HepG2 (cell line): ENCODE results near the gene IDNK. TPM values are rescaled to one million over a fixed set of nuclear protein-coding genes. Genes with fewer than 3 reads are reported as not detected.

ENCODE experiments used
- AHDC1 ChIP-seq: sonication (generic); formaldehyde crosslinking; IDR thresholded peaks from 2 replicates; pipeline ENCODE4 v1.5.1; 2020; ENCODE audit warnings: mild to moderate bottlenecking, missing genetic modification reagents, borderline replicate concordance
- ARID5B ChIP-seq: IDR thresholded peaks from 2 replicates; pipeline ENCODE4 v1.4.0; 2020; ENCODE audit warnings: mild to moderate bottlenecking, missing genetic modification reagents
- ATF3 ChIP-seq: sonication (generic); formaldehyde crosslinking; IDR thresholded peaks from 2 replicates; pipeline ENCODE4 v1.4.0; 2020; ENCODE audit warnings: missing genetic modification reagents
- ATF6 ChIP-seq: sonication (generic); formaldehyde crosslinking; conservative IDR thresholded peaks from 2 replicates; pipeline ENCODE4 v1.4.0; 2020; ENCODE audit warnings: missing genetic modification reagents
- HCFC1 ChIP-seq: fragments of 150-350 bp; IDR thresholded peaks from 2 replicates; pipeline ENCODE4 v1.6.1; 2014; ENCODE audit warnings: low read depth, low read length
- LRRFIP1 ChIP-seq: sonication (generic); formaldehyde crosslinking; conservative IDR thresholded peaks from 2 replicates; pipeline ENCODE4 v1.4.0; 2020; ENCODE audit warnings: missing genetic modification reagents
- MZF1 ChIP-seq: sonication (generic); formaldehyde crosslinking; IDR thresholded peaks from 2 replicates; pipeline ENCODE4 v1.8.1; 2023; ENCODE audit warnings: mild to moderate bottlenecking, missing genetic modification reagents, borderline replicate concordance
- NFATC3 ChIP-seq: sonication (generic); formaldehyde crosslinking; IDR thresholded peaks from 2 replicates; pipeline ENCODE4 v1.5.1; 2020; ENCODE audit warnings: mild to moderate bottlenecking, missing genetic modification reagents
- NFIB ChIP-seq: sonication (generic); formaldehyde crosslinking; IDR thresholded peaks from 2 replicates; pipeline ENCODE4 v1.9.0; 2021; ENCODE audit warnings: missing genetic modification reagents, mild to moderate bottlenecking, borderline replicate concordance
- NFKB2 ChIP-seq: sonication (generic); formaldehyde crosslinking; IDR thresholded peaks from 2 replicates; pipeline ENCODE4 v1.4.0; 2020; ENCODE audit warnings: missing genetic modification reagents, borderline replicate concordance
- TBX3 ChIP-seq: fragments of 450-650 bp; IDR thresholded peaks from 2 replicates; pipeline ENCODE4 v1.6.1; 2017; ENCODE audit warnings: antibody characterized with exemption, mild to moderate bottlenecking, inconsistent platforms, borderline replicate concordance
- XRCC5 ChIP-seq: fragments of 200-400 bp; formaldehyde crosslinking; optimal IDR thresholded peaks from 2 replicates; pipeline ENCODE3; 2017; ENCODE audit warnings: mild to moderate bottlenecking, low read length
- ZNF12 ChIP-seq: sonication (generic); formaldehyde crosslinking; IDR thresholded peaks from 2 replicates; pipeline ENCODE4 v1.5.0; 2020; ENCODE audit warnings: missing genetic modification reagents
- ZNF124 ChIP-seq: sonication (generic); formaldehyde crosslinking; IDR thresholded peaks from 2 replicates; pipeline ENCODE4 v1.4.0; 2020; ENCODE audit warnings: missing genetic modification reagents
- ZNF549 ChIP-seq: sonication (generic); formaldehyde crosslinking; IDR thresholded peaks from 2 replicates; pipeline ENCODE4 v1.5.0; 2020; ENCODE audit warnings: missing genetic modification reagents
- polyA plus RNA-seq, 8 experiments: library from polyadenylated mRNA; depleted of rRNA in 3 of 8; stranded (reverse) in 7 of 8; unstranded in 1 of 8; fragments of >200 nt; fragmentation: Illumina TruSeq in 4 of 8; extraction: Trizol in 4 of 8; gene quantifications; 2 replicates each; pipeline versions ENCODE4 v1.2.1 to v1.2.3, GENCODE V29; 2011 to 2016; ENCODE audit warnings: low read depth in 4 of 8, missing spikeins in 1 of 8, mixed read lengths in 1 of 8; ENCODE audit not compliant: insufficient read depth in 1 of 8
- total RNA-seq, 5 experiments: library from RNA; depleted of rRNA; stranded (reverse); fragments of >200 nt; fragmentation: Illumina TruSeq; extraction: Trizol; gene quantifications; 2 replicates each; pipeline ENCODE4 v1.2.3, GENCODE V29; 2016; ENCODE audit warnings: low read depth in 1 of 5

Gene IDNK
- total and polyA plus RNA-seq, 2 of the 13 experiments (the other 11 are each of a cell fraction or from before 2014, with no cell fraction given): 3.1 to 4.8 TPM

- TF ChIP-seq ARID5B (CRISPR knock-in tag) (peak; percentile 88), NFIB (CRISPR knock-in tag) (no peak), XRCC5 (no peak), NFKB2 (CRISPR knock-in tag) (no peak), ZNF124 (no peak), AHDC1 (peak; percentile 28; the same call in 1 of the 2 replicates), NFATC3 (CRISPR knock-in tag) (no peak), LRRFIP1 (CRISPR knock-in tag) (no peak), ZNF12 (CRISPR knock-in tag) (no peak), ATF3 (CRISPR knock-in tag) (no peak), TBX3 (peak; percentile 79; the same call in 1 of the 2 replicates), ATF6 (CRISPR knock-in tag) (no peak), MZF1 (CRISPR knock-in tag) (no peak), HCFC1 (no peak), ZNF549 (no peak; the same call in 1 of the 2 replicates)
These were observed 6.6 kb downstream of the IDNK start (continued) for GRCh38 chr9:83629433-83630104.
